AG04450 (cell line): ENCODE results near the gene JDP2. TPM values are rescaled to one million over a fixed set of nuclear protein-coding genes. Genes with fewer than 3 reads are reported as not detected.

Experiments
- CTCF ChIA-PET: fragments of 300-600, 350-600 bp; formaldehyde crosslinking; extraction: SDS; loops from one replicate; lab custom pipeline; 2022; ENCODE audit warnings: antibody characterized with exemption, inconsistent platforms; lab: Charles Lee
- POLR2A ChIA-PET: fragments of 350-600 bp; formaldehyde crosslinking; extraction: SDS; loops from one replicate; lab custom pipeline; 2021; ENCODE audit warnings: antibody characterized with exemption, inconsistent platforms; lab: Yijun Ruan, JAX
- DNase-seq: peaks from one replicate; pipeline ENCODE4 v3.0.0-alpha.2; 2011; ENCODE audit warnings: low read depth, low spot score
- H3K27ac ChIP-seq: one replicate; pipeline ENCODE4 v1.5.1; 2012; ENCODE audit warnings: low read depth, low read length, control low read depth
- H3K27me3 ChIP-seq: one replicate; pipeline ENCODE4 v1.6.0; 2012; ENCODE audit warnings: low read length; ENCODE audit not compliant: control insufficient read depth, insufficient read depth
- H3K4me3 ChIP-seq: 2 replicates; pipeline ENCODE4 v1.5.1; 2011; ENCODE audit warnings: mild to moderate bottlenecking, low read depth, low read length, control low read depth
- H3K9me3 ChIP-seq: 2 replicates; pipeline ENCODE4 v1.5.1; 2012; ENCODE audit warnings: low read length; ENCODE audit not compliant: control insufficient read depth, insufficient read depth
- polyA plus RNA-seq: library from polyadenylated mRNA; depleted of rRNA; stranded (reverse); fragments of >200 nt; gene quantifications from 2 replicates; pipeline ENCODE4 v1.2.3, GENCODE V29; 2011
- TF ChIP-seq, protein P1 (sequence below): IDR thresholded peaks from 2 replicates; pipeline ENCODE4 v1.5.1; 2011; ENCODE audit warnings: low read depth, low read length, control low read depth, inconsistent platforms

The JDP2 gene
- polyA plus RNA-seq, 1 experiment, result 49.1 TPM

DNA sequence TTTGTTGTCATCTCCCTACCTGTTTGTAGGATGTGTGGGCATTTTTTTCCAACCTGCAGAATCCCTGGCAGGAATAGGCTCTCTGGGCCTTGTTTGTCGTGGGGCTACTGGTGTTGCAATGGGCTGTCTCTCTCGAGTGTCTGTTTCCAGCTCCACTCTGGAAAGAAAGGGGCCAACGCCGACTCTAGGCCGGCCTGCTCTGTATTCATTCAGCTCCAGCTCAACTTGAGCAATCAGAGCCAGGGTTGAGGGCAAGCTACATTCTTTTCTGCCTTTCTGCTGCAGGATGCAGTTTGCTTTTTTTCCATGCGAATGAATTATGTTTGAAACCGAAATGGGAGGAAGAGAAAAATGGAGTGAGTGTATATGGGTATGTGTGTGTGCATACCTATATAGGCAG is 2.3 kb downstream of the JDP2 start:
- Histone ChIP-seq H3K9me3 (no peaks in the 10 kb centered on the region), H3K27ac (no peak overlapping the region), H3K4me3 (peak overlapping the region; percentile 79), H3K27me3 (no peaks in the 10 kb centered on the region)
- POLR2A ChIA-PET, result interaction anchor here (1.6 to 2.6 kb wide), 2 partner anchors 11 to 23 kb away, joined by 8 to 16 read pairs; no protein-coding TSS in a partner anchor
- no peak for DNase-seq
- TF ChIP-seq, protein P1, sequence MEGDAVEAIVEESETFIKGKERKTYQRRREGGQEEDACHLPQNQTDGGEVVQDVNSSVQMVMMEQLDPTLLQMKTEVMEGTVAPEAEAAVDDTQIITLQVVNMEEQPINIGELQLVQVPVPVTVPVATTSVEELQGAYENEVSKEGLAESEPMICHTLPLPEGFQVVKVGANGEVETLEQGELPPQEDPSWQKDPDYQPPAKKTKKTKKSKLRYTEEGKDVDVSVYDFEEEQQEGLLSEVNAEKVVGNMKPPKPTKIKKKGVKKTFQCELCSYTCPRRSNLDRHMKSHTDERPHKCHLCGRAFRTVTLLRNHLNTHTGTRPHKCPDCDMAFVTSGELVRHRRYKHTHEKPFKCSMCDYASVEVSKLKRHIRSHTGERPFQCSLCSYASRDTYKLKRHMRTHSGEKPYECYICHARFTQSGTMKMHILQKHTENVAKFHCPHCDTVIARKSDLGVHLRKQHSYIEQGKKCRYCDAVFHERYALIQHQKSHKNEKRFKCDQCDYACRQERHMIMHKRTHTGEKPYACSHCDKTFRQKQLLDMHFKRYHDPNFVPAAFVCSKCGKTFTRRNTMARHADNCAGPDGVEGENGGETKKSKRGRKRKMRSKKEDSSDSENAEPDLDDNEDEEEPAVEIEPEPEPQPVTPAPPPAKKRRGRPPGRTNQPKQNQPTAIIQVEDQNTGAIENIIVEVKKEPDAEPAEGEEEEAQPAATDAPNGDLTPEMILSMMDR, result no peak
- CTCF ChIA-PET, result interaction anchor here (2.2 to 2.7 kb wide), 2 partner anchors 10 to 59 kb away, joined by 7 to 14 read pairs; no protein-coding TSS in a partner anchor

DNA sequence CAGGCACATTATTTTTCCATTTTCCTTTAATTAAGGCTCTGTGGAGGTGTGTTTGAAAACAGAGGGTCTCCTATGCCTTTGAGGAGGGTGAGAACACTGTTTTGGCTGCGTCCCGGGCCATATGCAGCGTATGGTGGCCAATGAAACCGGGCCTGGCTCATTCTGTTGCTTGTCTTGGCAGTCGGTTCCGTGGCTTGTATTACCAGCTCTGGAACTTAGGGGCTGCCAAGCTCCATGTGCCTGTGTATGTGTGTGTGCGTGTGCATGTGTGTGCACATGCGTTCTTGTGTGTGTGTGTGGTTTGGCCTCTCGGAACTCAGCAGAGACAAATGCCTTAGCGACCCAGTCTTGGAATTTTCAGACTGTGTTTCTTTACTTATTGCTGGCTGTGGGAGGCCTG is 2.7 kb downstream of the JDP2 start:
- POLR2A ChIA-PET, result interaction anchor here (1.6 to 2.6 kb wide), 2 partner anchors 10 to 23 kb away, joined by 8 to 16 read pairs; no protein-coding TSS in a partner anchor
- TF ChIP-seq, protein P1, result no peak
- CTCF ChIA-PET, result interaction anchor here (2.2 to 2.7 kb wide), 2 partner anchors 10 to 58 kb away, joined by 7 to 14 read pairs; no protein-coding TSS in a partner anchor
- no peaks in the 10 kb centered on the region for H3K27me3 ChIP-seq
- H3K27ac ChIP-seq, result no peak overlapping the region
- no peak for DNase-seq
- peak overlapping the region; percentile 79 for H3K4me3 ChIP-seq
- no peaks in the 10 kb centered on the region for H3K9me3 ChIP-seq

DNA sequence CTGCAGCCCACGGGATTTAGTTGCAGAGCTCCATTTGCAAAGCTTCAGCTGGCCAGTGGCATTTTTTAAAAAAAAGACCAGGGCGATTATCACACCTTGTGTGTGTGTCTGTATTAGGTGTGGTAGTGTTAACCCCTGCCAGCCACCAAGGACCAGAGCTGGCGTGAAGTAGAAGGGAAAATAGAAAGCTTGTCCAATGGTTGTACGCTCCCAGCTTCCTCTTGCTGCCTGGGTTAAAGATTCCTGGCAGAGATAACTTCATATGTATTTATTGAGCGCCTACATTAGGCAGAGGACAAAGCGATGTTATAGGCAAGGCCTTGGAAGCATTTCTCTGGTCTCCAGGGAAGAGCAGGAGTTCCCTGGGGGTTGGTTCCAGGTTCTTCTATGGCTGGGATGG is 3.2 kb downstream of the JDP2 start:
- CTCF ChIA-PET, result interaction anchor here (2.2 kb wide), 1 partner anchor 10 kb away, joined by 7 read pairs; no protein-coding TSS in a partner anchor
- POLR2A ChIA-PET, result interaction anchor here (0.5 to 2.6 kb wide), 3 partner anchors 10 to 26 kb away, joined by 3 to 16 read pairs (median 8); no protein-coding TSS in a partner anchor

DNA sequence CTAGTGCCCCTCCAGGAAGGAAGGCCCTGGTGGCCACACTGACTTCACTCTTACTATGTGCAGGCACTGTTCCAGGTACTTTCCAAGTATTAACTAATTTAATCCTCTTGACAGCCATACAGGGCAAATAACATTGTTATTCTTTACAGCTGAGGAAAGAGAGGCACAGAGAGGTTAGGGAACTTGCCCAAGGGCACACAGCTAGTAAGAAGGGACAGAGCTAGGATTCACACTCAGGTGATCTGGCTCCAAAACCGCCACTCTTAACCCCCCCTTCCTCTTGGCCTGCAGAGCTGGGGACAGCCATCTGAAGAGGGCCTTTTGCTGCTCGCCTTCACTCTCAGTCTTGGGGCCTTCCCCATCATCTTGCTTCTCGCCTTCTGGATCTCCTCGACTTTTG is 4.0 kb downstream of the JDP2 start:
- no peak overlapping the region for H3K4me3 ChIP-seq
- no peaks in the 10 kb centered on the region for H3K9me3 ChIP-seq
- POLR2A ChIA-PET, result interaction anchor here (2.6 kb wide), 1 partner anchor 9 kb away, joined by 16 read pairs; no protein-coding TSS in a partner anchor
- no peaks in the 10 kb centered on the region for H3K27me3 ChIP-seq
- TF ChIP-seq, protein P1, result no peak
- CTCF ChIA-PET, result interaction anchor here (1.1 to 2.2 kb wide), 2 partner anchors 9 to 11 kb away, joined by 7 read pairs; no protein-coding TSS in a partner anchor
- DNase-seq, result no peak
- no peak overlapping the region for H3K27ac ChIP-seq

More for the DNA sequence above, 3.2 kb downstream of the JDP2 start:
- Histone ChIP-seq H3K9me3 (no peaks in the 10 kb centered on the region), H3K27me3 (no peaks in the 10 kb centered on the region), H3K4me3 (peak overlapping the region; percentile 79), H3K27ac (no peak overlapping the region)
- TF ChIP-seq, protein P1, result no peak
- DNase-seq, result no peak

DNA sequence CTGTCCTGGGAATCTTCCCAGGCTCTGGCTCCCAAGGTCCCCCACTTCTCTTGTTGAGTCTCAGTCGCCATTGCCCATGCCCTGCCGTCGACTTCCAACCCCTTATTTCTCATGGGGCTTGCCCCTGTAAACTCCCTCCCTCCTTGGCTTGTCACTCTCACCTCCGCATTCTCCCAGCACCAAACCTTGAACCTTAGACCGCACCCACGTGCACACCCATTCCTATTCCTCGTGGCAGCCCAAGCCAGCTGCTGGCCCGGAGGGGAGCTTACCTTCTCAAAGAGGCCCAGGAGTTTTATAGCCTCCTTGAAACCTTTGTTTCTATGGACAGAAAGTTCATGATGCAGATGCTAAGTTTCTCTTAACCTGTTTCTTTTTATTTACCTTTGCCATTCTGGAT is 4.6 kb downstream of the JDP2 start:
- Histone ChIP-seq H3K27me3 (no peaks in the 10 kb centered on the region), H3K4me3 (no peak overlapping the region), H3K9me3 (no peaks in the 10 kb centered on the region), H3K27ac (no peak overlapping the region)
- DNase-seq, result no peak
- POLR2A ChIA-PET, result no interaction called here
- TF ChIP-seq, protein P1, result no peak
- CTCF ChIA-PET, result interaction anchor here (1.1 to 1.6 kb wide), 2 partner anchors 11 to 56 kb away, joined by 4 to 7 read pairs; no protein-coding TSS in a partner anchor
